Measurements from ENCODE around the gene NLK.

- TF ChIP-seq, protein P1, sequence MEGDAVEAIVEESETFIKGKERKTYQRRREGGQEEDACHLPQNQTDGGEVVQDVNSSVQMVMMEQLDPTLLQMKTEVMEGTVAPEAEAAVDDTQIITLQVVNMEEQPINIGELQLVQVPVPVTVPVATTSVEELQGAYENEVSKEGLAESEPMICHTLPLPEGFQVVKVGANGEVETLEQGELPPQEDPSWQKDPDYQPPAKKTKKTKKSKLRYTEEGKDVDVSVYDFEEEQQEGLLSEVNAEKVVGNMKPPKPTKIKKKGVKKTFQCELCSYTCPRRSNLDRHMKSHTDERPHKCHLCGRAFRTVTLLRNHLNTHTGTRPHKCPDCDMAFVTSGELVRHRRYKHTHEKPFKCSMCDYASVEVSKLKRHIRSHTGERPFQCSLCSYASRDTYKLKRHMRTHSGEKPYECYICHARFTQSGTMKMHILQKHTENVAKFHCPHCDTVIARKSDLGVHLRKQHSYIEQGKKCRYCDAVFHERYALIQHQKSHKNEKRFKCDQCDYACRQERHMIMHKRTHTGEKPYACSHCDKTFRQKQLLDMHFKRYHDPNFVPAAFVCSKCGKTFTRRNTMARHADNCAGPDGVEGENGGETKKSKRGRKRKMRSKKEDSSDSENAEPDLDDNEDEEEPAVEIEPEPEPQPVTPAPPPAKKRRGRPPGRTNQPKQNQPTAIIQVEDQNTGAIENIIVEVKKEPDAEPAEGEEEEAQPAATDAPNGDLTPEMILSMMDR (conservative IDR thresholded peaks at IDR 0.05; ENCODE audit: low read depth, low read length) = no peak
- TF ChIP-seq EZH2 (IDR thresholded peaks at IDR 0.05; ENCODE audit: low read length, unreplicated experiment) = no peak
- TF ChIP-seq EZH2phosphoT487 (IDR thresholded peaks at IDR 0.05; ENCODE audit: borderline replicate concordance, low read length) = no peak
Measured at GRCh38 chr17:28047806-28048205, 5.3 kb downstream of the NLK start.
